Nephron (organoid): Measurements from ENCODE around the gene GABRG3.

Experiments
- H3K27ac Mint-ChIP-seq, 3 experiments: 2 replicates each; pipeline ENCODE4 v1.8.0; 2020; ENCODE audit warnings: mixed read lengths in 3 of 3, mild to moderate bottlenecking in 2 of 3, moderate library complexity in 1 of 3
- H3K27me3 Mint-ChIP-seq: 2 replicates; pipeline ENCODE4 v1.8.0; 2021; ENCODE audit warnings: low read depth, mild to moderate bottlenecking, moderate library complexity, mixed read lengths
- H3K36me3 Mint-ChIP-seq: 2 replicates; pipeline ENCODE4 v1.8.0; 2020; ENCODE audit warnings: low read depth, mixed read lengths
- H3K4me1 Mint-ChIP-seq: 2 replicates; pipeline ENCODE4 v1.8.0; 2020; ENCODE audit warnings: mixed read lengths
- H3K4me3 Mint-ChIP-seq, 3 experiments: 2 replicates each; pipeline ENCODE4 v1.8.0; 2020; ENCODE audit warnings: mild to moderate bottlenecking in 3 of 3, mixed read lengths in 3 of 3, moderate library complexity in 2 of 3
- H3K9me3 Mint-ChIP-seq: 2 replicates; pipeline ENCODE4 v1.8.0; 2020; ENCODE audit warnings: mixed read lengths
- CTCF ChIP-seq, 3 experiments: fragments of 200-600 bp; sonication (generic); IDR thresholded peaks; one replicate each; pipeline ENCODE4 v1.5.0; 2021; ENCODE audit warnings: antibody characterized with exemption in 3 of 3; ENCODE audit not compliant: unreplicated experiment in 3 of 3

Gene GABRG3

GRCh38 chr15:27249760-27250109, 278.8 kb downstream of the GABRG3 start:
- Mint-ChIP-seq H3K27me3 (peaks cover 8% of the 10 kb centered on the region), H3K4me3 (no peak overlapping the region), H3K36me3 (no peaks in the 10 kb centered on the region), H3K27ac (peak overlapping the region in 2 of 3 experiments; percentile 12 to 43), H3K9me3 (peaks cover 3% of the 10 kb centered on the region), H3K4me1 (peaks cover 12% of the 10 kb centered on the region)
- no peak for TF ChIP-seq CTCF (IDR thresholded peaks at IDR 0.05; ENCODE audit: unreplicated experiment in 3 of 3)

DNA sequence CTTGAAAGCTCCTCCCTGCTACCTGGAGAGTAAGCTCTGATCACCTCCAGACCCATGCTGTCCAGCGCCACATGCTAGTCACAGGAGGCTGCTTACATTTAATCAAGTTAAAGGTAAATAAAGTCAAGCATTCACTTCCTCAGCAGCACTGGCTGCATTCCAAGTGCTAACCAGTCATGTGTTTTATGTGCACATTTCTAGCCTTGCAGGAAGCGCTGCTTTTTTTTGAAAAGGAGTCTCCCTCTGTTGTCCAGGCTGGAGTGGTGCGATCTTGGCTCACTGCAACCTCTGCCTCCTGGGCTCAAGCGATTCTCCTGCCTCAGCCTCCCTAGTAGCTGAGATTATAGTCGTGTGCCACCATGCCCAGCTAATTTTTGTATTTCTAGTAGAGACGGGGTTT, 279.2 kb downstream of the GABRG3 start:
- Mint-ChIP-seq H3K36me3 (no peaks in the 10 kb centered on the region), H3K4me1 (peaks cover 12% of the 10 kb centered on the region), H3K27ac (peak overlapping the region in 1 of 3 experiments; percentile 39), H3K27me3 (peaks cover 8% of the 10 kb centered on the region), H3K9me3 (peaks cover 3% of the 10 kb centered on the region), H3K4me3 (no peak overlapping the region)
- peak in 1 of 3 experiments; percentile 8 for TF ChIP-seq CTCF (IDR thresholded peaks at IDR 0.05; ENCODE audit: unreplicated experiment in 3 of 3)

DNA sequence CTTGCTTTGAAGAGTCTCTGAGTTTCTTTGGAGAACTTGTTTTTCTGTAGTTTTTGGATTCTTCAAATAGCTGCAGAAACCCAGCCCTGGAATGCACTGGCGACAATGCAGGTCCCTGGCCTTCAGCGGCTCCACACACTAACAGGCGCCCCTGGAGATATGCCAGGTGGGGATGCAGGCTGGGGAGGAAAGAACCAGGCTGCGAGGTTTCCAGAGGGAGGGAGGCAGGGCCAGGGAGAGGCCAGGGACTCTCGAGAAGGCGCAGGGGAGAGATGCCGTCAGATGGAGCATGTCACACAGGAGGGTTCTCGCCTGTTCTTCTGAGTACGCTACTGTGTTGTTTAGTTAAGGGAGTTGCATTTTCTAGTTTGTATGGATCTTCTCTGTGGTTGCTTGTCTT, 283.1 kb downstream of the GABRG3 start:
- H3K4me1 Mint-ChIP-seq = peaks cover 12% of the 10 kb centered on the region
- H3K9me3 Mint-ChIP-seq = no peaks in the 10 kb centered on the region
- peaks cover 8% of the 10 kb centered on the region for H3K27me3 Mint-ChIP-seq
- no peak overlapping the region for H3K4me3 Mint-ChIP-seq
- no peak for TF ChIP-seq CTCF (IDR thresholded peaks at IDR 0.05; ENCODE audit: unreplicated experiment in 3 of 3)
- H3K36me3 Mint-ChIP-seq = no peaks in the 10 kb centered on the region
- H3K27ac Mint-ChIP-seq = peak overlapping the region in 2 of 3 experiments; percentile 3 to 26

DNA sequence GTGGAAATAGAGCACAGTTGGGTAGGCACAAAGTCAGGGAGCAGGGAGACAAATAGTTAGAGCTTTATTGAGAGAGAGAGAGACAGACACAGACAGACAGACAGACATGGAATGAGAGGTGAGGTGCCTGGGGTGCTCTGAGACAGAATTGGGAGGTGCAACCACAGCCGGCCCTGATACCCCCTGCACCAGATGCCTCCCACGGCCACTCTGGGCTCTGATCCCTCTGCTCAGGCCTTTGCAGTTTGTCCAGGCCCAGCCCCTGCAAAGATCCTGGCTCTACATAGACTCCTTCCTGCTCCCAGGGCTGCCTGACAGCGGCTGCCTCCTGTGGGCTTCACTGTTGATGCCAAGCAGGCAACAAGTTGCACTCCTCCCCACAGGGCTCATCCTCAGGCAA, 283.8 kb downstream of the GABRG3 start:
- Mint-ChIP-seq H3K4me1 (peaks cover 12% of the 10 kb centered on the region), H3K27me3 (peaks cover 8% of the 10 kb centered on the region), H3K4me3 (no peak overlapping the region), H3K27ac (no peak overlapping the region), H3K9me3 (no peaks in the 10 kb centered on the region), H3K36me3 (no peaks in the 10 kb centered on the region)
- TF ChIP-seq CTCF (IDR thresholded peaks at IDR 0.05; ENCODE audit: unreplicated experiment in 3 of 3) = no peak

- Mint-ChIP-seq H3K36me3 (no peaks in the 10 kb centered on the region), H3K4me3 (no peak overlapping the region), H3K4me1 (peaks cover 12% of the 10 kb centered on the region), H3K27me3 (peaks cover 8% of the 10 kb centered on the region), H3K9me3 (no peaks in the 10 kb centered on the region), H3K27ac (no peak overlapping the region)
- TF ChIP-seq CTCF (IDR thresholded peaks at IDR 0.05; ENCODE audit: unreplicated experiment in 3 of 3) = no peak
These were observed 285.5 kb downstream of the GABRG3 start for GRCh38 chr15:27256446-27256845.

DNA sequence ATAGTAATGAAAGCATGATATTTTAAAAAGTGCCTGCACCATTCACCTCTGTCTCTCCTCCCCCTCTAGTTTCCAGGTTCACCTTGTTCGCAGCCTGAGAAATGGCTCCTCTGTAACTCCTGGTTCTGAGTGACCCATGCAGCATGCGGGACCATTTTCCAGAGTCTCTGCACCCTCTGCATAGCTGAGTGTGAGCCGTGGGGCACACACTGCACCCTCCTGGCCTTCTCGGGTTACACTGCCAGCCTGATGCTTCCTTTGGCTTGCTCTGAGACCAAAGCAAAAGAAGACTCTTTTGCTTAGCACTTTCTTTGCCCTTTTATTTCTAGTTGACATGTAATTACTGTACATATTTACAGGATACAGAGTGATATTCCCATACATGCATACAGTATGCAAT, 287.3 kb downstream of the GABRG3 start:
- no peaks in the 10 kb centered on the region for H3K36me3 Mint-ChIP-seq
- peaks cover 12% of the 10 kb centered on the region for H3K4me1 Mint-ChIP-seq
- H3K27me3 Mint-ChIP-seq = peaks cover 4% of the 10 kb centered on the region
- H3K27ac Mint-ChIP-seq = no peak overlapping the region
- H3K4me3 Mint-ChIP-seq = no peak overlapping the region
- no peaks in the 10 kb centered on the region for H3K9me3 Mint-ChIP-seq
- TF ChIP-seq CTCF (IDR thresholded peaks at IDR 0.05; ENCODE audit: unreplicated experiment in 3 of 3) = no peak
